Testis (tissue), 2 donors: Measurements from ENCODE around the gene HAUS8.

Source experiments
- CTCF ChIP-seq, 3 experiments: fragments of 450-650 bp in 2 of 3; fragments of 200-600 bp in 1 of 3; sonication (generic) in 1 of 3; IDR thresholded peaks; one replicate each; pipeline ENCODE4 v1.5.1; 2016 to 2019; ENCODE audit warnings: antibody characterized with exemption in 3 of 3, mild to moderate bottlenecking in 2 of 3, moderate library complexity in 1 of 3
- POLR2A ChIP-seq: fragments of 450-650 bp; IDR thresholded peaks from one replicate; pipeline ENCODE4 v1.6.1; 2017; ENCODE audit warnings: antibody characterized with exemption, mild to moderate bottlenecking, moderate library complexity

- TF ChIP-seq CTCF (IDR thresholded peaks at IDR 0.05), result no peak
- TF ChIP-seq POLR2A, result no peak
These were observed 37.0 kb upstream of the HAUS8 start for GRCh38 chr19:17112271-17112670.
